22Rv1 (cell line): Measurements from ENCODE around the gene SLC49A3.
"Not testable (repeated sequence)": the region's sequence is repeated elsewhere in the genome, so short reads cannot be mapped to it uniquely, and the experiment has no call there.

Experiments used
- H3K27ac ChIP-seq: fragments of 450-650 bp; 2 replicates; pipeline ENCODE4 v1.5.1; 2017
- ZFX ChIP-seq: fragments of 450-650 bp; IDR thresholded peaks from 2 replicates; pipeline ENCODE4 v1.6.1; 2017; ENCODE audit warnings: antibody characterized with exemption, borderline replicate concordance
- TF ChIP-seq, protein P1 (sequence below): fragments of 450-650 bp; IDR thresholded peaks from 2 replicates; pipeline ENCODE4 v1.5.1; 2017; ENCODE audit warnings: mild to moderate bottlenecking

The SLC49A3 gene

DNA sequence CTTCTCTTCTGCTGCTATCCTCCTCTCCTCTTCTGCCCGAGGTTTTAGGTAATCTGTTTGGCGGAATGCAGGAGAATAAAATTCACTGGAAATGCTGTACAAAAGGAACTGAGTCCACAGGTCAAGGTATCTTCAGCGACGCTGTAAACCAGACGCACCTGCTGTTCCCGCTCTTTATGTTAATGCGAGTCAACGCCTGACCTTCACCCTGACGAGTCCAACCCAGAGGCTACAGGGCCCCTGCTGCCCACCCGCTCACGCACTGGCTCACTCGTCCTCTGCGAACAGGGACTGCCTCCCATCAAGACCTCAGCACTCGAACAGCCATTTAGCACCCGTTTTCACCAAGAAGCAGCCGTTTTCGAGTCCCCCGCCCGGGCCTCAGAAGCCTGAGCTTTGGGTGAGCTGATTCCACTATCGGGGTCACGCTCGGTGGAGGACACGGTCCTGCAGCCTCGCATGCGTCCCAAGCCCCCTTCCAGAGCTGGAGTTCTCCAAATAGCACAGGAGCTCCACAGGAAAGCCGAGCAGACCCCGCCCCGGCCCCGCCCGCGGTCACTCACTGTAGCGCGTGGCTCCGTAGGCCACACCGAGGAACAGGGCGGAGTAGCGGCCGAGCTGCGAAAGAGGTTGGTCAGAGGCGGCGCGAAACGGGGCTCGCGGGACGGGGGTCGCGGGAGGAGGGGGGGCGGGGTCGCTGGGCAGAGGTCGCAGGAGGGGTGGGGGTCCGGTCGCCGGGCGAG is 15.4 kb downstream of the SLC49A3 start:
- TF ChIP-seq, protein P1, sequence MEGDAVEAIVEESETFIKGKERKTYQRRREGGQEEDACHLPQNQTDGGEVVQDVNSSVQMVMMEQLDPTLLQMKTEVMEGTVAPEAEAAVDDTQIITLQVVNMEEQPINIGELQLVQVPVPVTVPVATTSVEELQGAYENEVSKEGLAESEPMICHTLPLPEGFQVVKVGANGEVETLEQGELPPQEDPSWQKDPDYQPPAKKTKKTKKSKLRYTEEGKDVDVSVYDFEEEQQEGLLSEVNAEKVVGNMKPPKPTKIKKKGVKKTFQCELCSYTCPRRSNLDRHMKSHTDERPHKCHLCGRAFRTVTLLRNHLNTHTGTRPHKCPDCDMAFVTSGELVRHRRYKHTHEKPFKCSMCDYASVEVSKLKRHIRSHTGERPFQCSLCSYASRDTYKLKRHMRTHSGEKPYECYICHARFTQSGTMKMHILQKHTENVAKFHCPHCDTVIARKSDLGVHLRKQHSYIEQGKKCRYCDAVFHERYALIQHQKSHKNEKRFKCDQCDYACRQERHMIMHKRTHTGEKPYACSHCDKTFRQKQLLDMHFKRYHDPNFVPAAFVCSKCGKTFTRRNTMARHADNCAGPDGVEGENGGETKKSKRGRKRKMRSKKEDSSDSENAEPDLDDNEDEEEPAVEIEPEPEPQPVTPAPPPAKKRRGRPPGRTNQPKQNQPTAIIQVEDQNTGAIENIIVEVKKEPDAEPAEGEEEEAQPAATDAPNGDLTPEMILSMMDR: no peak
- no peak for TF ChIP-seq ZFX
- H3K27ac ChIP-seq: peak overlapping the region; percentile 86

DNA sequence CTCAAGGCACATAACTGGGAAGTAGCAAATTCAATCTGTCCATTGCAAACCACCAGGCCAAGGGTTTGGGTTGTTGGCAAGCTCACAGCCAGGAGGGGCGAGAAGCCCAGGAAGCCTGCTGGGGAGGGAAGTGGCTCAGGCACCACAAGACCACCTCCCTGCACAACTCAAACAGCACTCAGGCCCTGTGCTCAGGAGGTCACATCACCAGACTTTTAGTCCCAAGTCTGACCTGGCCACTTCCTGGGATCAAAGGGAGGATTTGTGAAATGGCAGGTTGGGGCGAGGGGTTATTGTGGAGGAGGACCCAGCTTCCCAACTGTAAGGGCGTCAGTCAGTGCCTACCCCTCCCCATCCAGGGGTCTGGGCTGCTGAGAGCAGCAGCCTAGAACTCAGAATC is 17.2 kb downstream of the SLC49A3 start:
- no peak overlapping the region for H3K27ac ChIP-seq
- no peak for TF ChIP-seq ZFX
- TF ChIP-seq, protein P1: no peak

DNA sequence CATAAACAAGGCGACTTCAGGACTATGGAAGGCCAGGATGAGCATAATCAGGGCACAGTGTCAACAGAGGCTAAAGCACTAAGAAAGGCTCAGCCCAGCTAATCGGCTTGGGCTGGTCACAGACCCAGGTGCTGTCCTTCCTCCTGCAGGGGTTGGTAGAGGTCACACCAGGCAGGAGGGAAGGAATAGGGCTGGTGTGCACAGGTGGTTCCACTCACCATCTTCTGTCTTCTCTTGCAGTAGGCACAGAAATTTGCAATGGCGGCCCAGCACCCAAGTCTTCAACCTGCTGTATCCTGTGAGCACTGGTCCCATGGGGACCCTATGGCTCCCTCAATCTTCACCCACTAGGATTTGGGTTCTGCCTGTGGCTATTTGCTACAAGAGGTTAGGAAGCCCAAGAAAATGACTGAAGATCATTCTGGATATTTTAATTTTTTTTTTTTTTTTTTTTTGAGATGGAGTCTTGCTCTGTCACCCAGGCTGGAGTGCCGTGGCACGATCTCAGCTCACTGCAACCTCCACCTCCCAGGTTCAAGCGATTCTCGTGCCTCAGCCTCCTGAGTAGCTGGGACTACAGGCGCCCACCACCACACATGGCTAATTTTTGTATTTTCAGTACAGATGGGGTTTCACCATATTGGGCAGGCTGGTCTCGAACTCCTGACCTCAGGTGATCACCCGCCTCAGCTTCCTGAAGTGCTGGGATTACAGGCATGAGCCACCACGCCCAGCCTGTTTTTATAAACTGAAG is 19.0 kb downstream of the SLC49A3 start:
- not testable (repeated sequence) for H3K27ac ChIP-seq

DNA sequence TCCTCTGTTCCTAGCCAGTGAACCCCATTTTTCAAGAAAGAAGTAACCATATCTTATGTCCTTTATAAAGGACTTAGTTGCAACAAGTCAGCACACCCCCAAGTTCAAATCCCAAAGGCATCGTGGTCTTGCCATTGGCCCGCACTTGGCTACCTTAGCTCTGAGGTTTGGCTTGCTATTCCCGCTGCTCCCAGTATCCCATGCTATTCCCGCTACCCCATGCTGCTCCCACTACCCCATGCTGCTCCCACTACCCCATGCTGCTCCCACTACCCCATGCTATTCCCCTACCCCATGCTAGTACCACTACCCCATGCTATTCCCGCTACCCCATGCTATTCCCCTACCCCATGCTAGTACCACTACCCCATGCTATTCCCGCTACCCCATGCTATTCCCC is 20.7 kb downstream of the SLC49A3 start:
- not testable (repeated sequence) for H3K27ac ChIP-seq

DNA sequence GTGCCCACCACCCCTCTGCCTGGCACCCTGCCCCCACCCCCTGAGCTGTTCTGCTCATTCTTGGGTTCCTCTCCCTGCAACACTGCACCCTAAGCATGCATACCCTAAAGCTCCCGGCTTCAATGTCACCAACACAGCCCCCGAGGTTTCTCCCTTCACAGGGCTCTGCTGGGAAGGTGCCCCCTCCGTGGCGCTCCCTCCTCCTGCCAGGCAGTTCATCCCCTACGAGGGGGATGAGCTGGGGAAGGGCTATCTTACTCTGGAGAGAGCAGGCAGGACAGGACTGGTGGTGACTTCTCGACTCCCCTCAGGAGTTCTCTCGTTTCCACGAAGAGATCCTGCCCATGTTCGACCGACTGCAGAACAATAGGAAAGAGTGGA is 21.4 kb downstream of the SLC49A3 start:
- no peak overlapping the region for H3K27ac ChIP-seq

DNA sequence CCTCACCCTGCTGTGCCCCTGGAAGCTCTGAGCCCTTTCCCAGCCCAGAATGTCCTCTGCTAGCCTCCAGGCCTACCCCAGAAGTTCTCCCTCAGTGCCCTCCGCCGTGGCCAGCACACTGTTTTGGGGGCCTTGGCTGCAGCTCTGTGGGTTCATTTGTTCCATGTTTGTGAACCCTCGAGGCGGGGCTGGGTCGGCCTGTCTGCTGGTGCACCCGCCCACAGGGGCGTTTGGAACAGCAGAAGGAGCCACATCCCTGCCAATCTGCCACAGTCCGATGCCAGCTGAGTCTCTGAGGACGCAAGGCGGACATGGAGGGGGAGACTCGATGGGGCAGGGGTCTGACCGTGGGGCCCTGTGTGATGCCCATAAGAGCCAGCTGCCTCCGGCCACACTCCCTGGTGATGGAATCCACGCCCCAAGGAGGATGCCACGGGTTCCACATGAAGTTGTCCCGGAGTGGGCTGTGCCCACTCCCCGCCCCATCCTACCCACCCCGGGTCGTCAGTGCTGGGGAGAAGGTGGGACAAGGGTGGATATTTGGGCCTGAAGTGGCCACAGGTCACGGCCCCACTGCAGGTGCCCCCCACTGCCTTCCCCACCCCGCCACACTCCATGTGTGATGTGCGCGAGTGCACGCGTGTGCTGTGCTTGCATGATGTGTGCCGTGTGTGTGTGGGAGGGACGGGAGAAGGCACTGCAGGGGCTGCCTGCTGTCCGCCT is 22.0 kb downstream of the SLC49A3 start:
- H3K27ac ChIP-seq: no peak overlapping the region
- no peak for TF ChIP-seq ZFX
- TF ChIP-seq, protein P1: no peak

More for the DNA sequence above, 21.4 kb downstream of the SLC49A3 start:
- no peak for TF ChIP-seq ZFX
- TF ChIP-seq, protein P1: no peak

DNA sequence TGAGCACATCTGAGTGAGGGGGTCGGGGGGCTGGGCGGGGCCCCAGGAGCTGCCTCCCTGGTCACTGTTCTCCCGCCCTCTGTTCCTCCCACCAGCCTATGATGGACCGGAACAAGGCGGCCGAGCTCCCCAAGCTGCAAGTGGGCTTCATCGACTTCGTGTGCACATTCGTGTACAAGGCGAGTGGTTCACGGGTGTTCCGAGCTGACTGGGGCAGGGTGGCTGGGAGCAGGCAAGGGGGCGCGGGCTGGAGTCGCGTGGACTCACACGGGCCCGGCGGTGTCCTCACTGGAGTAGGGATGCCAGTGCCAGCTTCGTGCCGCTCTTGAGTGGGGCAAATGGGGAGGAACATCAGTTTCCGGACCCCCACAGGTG is 22.5 kb downstream of the SLC49A3 start:
- TF ChIP-seq, protein P1: no peak
- TF ChIP-seq ZFX: no peak
- no peak overlapping the region for H3K27ac ChIP-seq
